Naive B cell (primary cell): Measurements from ENCODE around the gene INTS6. TPM values are rescaled to one million over a fixed set of nuclear protein-coding genes. Genes with fewer than 3 reads are reported as not detected.

Experiments
- ATAC-seq, 2 donors: fragments of 150-1000 bp; cut with Tn5 transposase; 2 replicates each; pipeline ENCODE4 v1.10.0; 2021; ENCODE audit warnings: low read depth in 2 of 2, mild to moderate bottlenecking in 2 of 2, moderate library complexity in 2 of 2
- DNase-seq: peaks from one replicate; pipeline ENCODE4 v3.0.0; 2022
- H3K27ac Mint-ChIP-seq, 6 donors: one replicate each; pipeline ENCODE4 v1.8.0; 2020 to 2022; ENCODE audit warnings: mild to moderate bottlenecking in 6 of 6, mixed read lengths in 6 of 6, moderate library complexity in 5 of 6, inconsistent platforms in 2 of 6
- H3K27me3 Mint-ChIP-seq, 3 donors: one replicate each; pipeline ENCODE4 v1.8.0; 2021 to 2022; ENCODE audit warnings: mixed read lengths in 3 of 3, mild to moderate bottlenecking in 1 of 3
- H3K36me3 Mint-ChIP-seq, 2 donors: one replicate each; pipeline ENCODE4 v1.8.0; 2020 to 2022; ENCODE audit warnings: mixed read lengths in 2 of 2, inconsistent platforms in 1 of 2, mild to moderate bottlenecking in 1 of 2
- H3K4me1 Mint-ChIP-seq, 3 donors: one replicate each; pipeline ENCODE4 v1.8.0; 2020 to 2022; ENCODE audit warnings: mixed read lengths in 3 of 3, inconsistent platforms in 1 of 3, mild to moderate bottlenecking in 1 of 3, moderate library complexity in 1 of 3
- H3K4me3 Mint-ChIP-seq, 8 donors: one replicate each; pipeline ENCODE4 v1.8.0; 2020 to 2022; ENCODE audit warnings: mild to moderate bottlenecking in 8 of 8, mixed read lengths in 8 of 8, moderate library complexity in 8 of 8, inconsistent platforms in 2 of 8
- H3K9me3 Mint-ChIP-seq, 7 donors: one replicate each; pipeline ENCODE4 v1.8.0; 2020 to 2022; ENCODE audit warnings: mixed read lengths in 7 of 7, mild to moderate bottlenecking in 5 of 7, inconsistent platforms in 2 of 7, moderate library complexity in 1 of 7
- polyA plus RNA-seq, 6 donors: library from polyadenylated mRNA; unstranded; fragments of 300-500 nt; fragmentation: Illumina TruSeq; gene quantifications; one replicate each; pipeline ENCODE4 v1.2.3, GENCODE V29; 2021; ENCODE audit warnings: low read depth in 6 of 6

The INTS6 gene
- polyA plus RNA-seq, 6 donors from 2014 or later: 20.6 to 33.5 (median 26.7) TPM

GRCh38 chr13:51311957-51312520 is 140.8 kb downstream of the INTS6 start:
- Mint-ChIP-seq H3K36me3 (no peaks in the 10 kb centered on the region), H3K27me3 (peaks cover 4 to 8% (median 8%) of the 10 kb centered on the region in 3 donors), H3K4me3 (no peak overlapping the region), H3K27ac (no peak overlapping the region), H3K4me1 (peaks cover 0 to 4% (median 0%) of the 10 kb centered on the region in 3 donors), H3K9me3 (peaks cover 0 to 4% (median 0%) of the 10 kb centered on the region in 7 donors)
- DNase-seq (no peak), ATAC-seq (no peak)

Other genes starting within 250 kb of the INTS6 start
- gene FAM124A, start 230.6 kb downstream of the INTS6 start, polyA plus RNA-seq: under 1 TPM in 3 of 6 donors, not detected in 3; 0.09 to 0.13 (median 0.09) TPM
- gene SERPINE3, start 113.3 kb downstream of the INTS6 start, polyA plus RNA-seq: under 1 TPM in 1 of 6 donors, not detected in 5; 0.57 TPM
- gene WDFY2, start 131.4 kb upstream of the INTS6 start, polyA plus RNA-seq: 10 to 100 TPM in 1 of 6 donors, 1 to 10 TPM in 5; 7.6 to 13.6 (median 8.0) TPM